SU-DHL-6 (cell line): ENCODE results near the gene THSD7A.

Experiments
- EZH2phosphoT487 ChIP-seq: fragments of 200-600 bp; sonication (generic), shearing (Covaris generic); conservative IDR thresholded peaks from 2 replicates; pipeline ENCODE4 v1.6.1; 2018; ENCODE audit warnings: mild to moderate bottlenecking, antibody characterized with exemption, low read length, moderate library complexity, mixed read lengths
- TF ChIP-seq, protein P1 (sequence below): fragments of 200-600 bp; sonication (generic); IDR thresholded peaks from one replicate; pipeline ENCODE4 v1.5.1; 2017; ENCODE audit warnings: antibody characterized with exemption, mild to moderate bottlenecking, low read length, moderate library complexity; ENCODE audit not compliant: insufficient read depth, poor library complexity, severe bottlenecking

DNA sequence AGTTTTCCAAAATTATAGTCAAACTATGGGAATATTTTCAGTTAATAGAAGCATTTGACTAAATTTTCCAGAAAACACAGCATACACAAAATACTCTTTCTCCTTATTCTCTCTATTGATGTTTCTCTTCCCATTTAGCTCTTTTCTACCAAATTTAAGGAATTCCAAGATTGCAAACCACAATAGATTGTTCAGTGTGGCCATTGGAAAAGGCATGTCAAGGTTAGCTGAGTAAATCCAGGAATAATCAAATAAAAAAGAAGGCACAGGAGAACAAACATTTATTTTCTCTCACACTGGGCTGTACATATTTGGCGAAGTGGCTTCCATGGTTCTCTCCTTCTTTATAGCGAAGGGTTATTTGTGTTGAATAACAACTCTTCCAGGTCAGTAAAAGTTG, 117.3 kb downstream of the THSD7A start:
- TF ChIP-seq, protein P1, sequence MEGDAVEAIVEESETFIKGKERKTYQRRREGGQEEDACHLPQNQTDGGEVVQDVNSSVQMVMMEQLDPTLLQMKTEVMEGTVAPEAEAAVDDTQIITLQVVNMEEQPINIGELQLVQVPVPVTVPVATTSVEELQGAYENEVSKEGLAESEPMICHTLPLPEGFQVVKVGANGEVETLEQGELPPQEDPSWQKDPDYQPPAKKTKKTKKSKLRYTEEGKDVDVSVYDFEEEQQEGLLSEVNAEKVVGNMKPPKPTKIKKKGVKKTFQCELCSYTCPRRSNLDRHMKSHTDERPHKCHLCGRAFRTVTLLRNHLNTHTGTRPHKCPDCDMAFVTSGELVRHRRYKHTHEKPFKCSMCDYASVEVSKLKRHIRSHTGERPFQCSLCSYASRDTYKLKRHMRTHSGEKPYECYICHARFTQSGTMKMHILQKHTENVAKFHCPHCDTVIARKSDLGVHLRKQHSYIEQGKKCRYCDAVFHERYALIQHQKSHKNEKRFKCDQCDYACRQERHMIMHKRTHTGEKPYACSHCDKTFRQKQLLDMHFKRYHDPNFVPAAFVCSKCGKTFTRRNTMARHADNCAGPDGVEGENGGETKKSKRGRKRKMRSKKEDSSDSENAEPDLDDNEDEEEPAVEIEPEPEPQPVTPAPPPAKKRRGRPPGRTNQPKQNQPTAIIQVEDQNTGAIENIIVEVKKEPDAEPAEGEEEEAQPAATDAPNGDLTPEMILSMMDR, result no peak
- TF ChIP-seq EZH2phosphoT487, result no peak
